HCT116 (cell line): ENCODE results near the gene SEMA5A.

Source experiments
- POLR2A ChIP-seq: IDR thresholded peaks from 2 replicates; pipeline ENCODE4 v1.7.0; 2011; ENCODE audit warnings: borderline replicate concordance; ENCODE audit not compliant: insufficient read depth, insufficient read length; ENCODE audit errors: extremely low read depth
- POLR2AphosphoS5 ChIP-seq: IDR thresholded peaks from 2 replicates; pipeline ENCODE4 v1.6.1; 2011; ENCODE audit warnings: mild to moderate bottlenecking, low read depth, low read length, moderate library complexity
- SP1 ChIP-seq: IDR thresholded peaks from 2 replicates; pipeline ENCODE4 v1.6.1; 2012; ENCODE audit warnings: low read depth
- ZNF274 ChIP-seq: fragments of 200-500 bp; sonication (Bioruptor generic); IDR thresholded peaks from 2 replicates; pipeline ENCODE4 v1.6.1; 2014; ENCODE audit warnings: mild to moderate bottlenecking, low read depth, low read length, inconsistent platforms

DNA sequence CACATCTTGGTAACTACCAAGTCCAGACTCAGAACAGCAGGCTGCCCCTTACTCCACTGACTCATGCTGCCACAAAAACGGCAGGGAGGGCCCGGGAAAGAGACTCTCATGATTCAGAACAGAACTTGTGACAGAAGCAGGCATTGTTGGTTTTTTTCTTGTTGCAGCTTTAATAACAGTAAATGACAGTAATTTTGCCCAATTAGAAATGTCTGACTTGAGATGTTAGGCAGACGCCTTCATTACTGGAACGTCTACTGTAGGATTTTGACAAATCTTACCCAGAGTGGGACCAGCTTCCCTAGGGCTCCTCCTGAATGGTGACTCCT lies 77.9 kb downstream of the SEMA5A start:
- no peak for TF ChIP-seq POLR2A
- no peak for TF ChIP-seq POLR2AphosphoS5
- no peak for TF ChIP-seq ZNF274
- no peak for TF ChIP-seq SP1
